Stimulated activated CD4-positive, alpha-beta T cell treated with anti-CD3 and anti-CD28 coated beads, Interleukin-15, amount 100 ng/mL, for 24 hours (primary cell): ENCODE data around the gene LGI2.

Source experiments
- DNase-seq: peaks from one replicate; pipeline ENCODE4 v3.0.0-alpha.2; 2020

Gene LGI2

DNA sequence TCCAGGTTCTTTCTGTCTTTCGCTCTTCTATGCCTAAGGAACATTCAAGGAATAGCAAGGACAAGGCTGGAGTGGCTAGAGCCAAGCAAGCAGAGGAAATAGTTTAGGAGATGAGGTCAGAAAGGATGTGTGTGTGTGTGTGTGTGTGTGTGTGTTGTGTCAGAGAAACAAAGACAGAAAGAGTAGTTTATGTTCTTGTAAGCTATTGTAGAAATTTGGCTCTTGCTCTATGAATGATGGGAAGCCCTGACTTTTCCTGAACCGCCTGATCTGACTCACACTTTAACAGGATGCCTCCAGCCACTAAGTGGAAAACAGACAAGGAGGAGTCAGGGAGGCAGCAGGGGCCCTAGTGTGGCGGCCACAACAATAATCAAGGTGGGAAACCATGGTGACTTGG lies 39.7 kb downstream of the LGI2 start:
- DNase-seq = no peak

DNA sequence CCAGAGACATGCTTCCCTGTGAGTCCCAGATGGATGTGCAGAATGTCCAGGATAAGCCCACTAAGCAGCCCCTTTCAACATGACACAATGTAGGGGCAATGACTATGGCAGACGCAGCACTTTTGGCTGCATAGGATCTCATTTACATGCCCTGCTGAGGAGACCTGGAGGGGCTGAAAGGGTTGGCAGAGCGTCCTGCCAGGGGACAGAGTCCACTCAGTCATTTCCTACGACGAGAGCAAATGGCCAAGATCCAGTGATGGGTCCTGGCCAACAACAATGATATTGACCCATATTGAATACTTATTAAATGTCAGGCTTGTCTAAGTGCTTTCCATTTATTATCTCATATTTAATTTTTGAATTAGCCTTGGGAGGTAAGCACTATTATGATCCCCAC lies 41.4 kb downstream of the LGI2 start:
- no peak for DNase-seq

DNA sequence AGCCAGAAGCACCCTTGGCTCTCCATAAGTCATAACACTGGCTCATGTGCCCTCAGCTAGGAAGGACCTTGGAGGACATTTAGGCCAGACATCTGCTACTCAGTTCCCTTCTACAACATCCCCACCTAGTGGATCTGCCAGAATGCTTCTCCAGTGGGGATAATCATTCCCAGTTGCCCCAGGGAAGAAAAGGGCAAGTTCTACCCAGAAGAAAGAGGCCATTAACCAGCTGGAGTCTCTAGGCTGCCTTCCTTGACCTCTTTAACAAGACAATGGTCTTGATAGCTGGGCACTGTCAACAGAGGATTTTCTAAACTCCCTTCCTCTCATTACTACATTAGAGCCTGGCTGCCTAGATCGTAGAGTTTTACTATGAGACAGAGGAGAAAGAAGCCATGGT lies 42.0 kb downstream of the LGI2 start:
- DNase-seq = no peak

DNA sequence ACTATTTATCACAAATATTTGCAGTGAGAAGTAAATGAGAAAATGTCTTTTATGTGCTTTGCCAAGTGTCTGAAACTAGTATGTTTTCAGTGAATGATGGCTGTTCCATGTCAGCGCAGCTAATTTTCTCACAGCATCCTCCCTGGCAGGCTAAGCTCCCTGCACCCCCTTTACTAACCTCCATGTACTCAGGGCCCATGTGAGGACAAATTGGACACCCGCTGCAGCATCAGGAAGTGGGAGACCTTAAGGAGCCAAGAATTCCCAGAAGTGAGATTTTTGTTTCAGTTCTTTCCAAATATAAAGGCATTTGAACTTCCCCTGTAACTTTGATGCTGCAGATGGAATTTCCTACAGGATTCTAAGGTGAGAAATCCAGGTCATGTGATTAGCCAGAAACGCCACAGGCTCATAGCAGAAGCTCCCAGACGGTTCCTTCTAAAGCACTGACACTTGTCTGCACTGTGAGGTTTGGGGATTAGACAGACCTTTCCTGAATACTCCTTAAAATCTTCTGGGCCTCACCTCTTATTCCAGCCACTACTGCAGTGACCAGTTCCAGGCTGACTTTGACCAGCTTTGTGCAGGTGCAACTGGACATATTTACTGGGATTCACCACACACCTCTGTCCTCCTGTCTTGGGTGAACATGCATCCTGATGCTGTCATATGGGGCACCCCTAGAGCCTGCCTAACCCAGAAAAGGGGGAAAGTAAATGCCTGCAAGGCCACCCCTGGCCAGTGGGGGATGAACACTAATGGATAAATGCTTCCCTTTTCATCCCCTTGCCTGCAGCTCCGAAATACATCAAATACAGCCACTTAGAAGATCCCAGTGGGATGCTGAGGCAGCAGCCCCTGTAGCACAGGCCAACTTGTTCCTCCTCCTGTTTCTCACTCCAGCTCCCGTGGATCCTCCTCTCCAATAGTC lies 45.9 kb downstream of the LGI2 start:
- no peak for DNase-seq

DNA sequence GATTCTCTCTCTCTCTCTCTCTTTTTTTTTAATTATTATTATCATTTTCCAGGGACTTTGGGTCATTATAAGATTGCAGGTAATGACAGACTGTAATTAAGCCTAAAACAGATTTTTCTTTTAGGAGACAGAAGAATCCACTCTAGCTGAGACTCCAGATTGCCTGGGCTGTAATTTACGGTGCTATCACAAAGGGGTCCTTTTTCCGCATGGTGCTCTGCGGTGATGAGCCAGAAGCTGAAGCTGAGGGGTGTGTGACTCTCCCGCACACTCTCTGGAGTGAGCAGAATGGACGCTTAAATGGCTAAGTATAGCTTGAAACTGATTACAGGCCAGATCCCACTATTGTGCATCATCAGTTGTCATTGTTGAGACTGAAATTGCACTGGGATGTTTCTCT lies 50.0 kb downstream of the LGI2 start:
- no peak for DNase-seq

DNA sequence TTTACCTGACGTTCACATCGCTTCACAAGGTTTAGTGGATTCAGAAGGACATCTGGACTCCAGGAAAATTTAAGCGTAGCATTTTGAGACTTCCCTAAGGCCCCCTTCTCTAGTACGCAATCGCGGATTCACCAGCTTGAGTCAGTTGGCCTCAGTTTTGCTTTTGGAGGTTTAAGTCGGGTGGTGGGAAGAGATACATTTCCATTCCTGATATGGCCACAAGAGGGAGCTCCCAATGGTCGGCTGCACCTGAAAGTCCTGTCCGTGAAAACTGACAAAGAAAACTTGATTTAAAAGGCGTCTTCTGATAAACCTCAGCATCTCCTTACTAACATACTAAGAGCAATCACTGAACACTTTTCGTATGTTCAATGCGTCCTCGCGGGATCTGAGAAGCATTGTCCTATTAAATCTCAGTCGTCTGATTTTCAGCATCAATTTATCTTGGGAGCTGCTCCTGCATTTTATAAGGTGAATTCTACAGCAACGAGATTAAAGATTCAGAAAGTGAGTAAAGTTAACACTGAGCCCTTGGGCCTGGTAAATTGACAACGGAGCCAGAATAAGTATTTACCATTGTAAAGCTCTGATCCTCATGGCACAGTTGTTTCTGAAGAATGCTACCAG lies 50.6 kb downstream of the LGI2 start:
- peak; percentile 55 for DNase-seq

DNA sequence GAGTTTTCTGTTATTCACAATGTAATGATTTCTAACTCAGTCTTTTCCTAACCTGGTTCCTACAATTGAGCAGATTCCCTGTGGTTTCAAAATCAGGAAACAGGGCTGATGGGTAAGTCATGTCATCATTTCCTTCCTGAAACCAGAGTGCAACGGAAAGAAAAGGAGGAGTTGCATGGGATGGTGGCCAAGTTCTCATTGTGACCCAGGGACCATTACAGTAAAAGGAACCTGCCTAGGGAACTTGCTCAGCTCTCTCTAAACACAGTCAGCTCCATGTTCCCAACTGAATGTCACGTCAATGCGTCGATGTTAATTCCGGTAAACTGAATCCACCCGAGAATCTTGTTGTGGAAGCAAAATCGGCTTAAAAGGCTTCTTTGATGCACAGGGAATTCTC lies 51.2 kb downstream of the LGI2 start:
- no peak for DNase-seq

DNA sequence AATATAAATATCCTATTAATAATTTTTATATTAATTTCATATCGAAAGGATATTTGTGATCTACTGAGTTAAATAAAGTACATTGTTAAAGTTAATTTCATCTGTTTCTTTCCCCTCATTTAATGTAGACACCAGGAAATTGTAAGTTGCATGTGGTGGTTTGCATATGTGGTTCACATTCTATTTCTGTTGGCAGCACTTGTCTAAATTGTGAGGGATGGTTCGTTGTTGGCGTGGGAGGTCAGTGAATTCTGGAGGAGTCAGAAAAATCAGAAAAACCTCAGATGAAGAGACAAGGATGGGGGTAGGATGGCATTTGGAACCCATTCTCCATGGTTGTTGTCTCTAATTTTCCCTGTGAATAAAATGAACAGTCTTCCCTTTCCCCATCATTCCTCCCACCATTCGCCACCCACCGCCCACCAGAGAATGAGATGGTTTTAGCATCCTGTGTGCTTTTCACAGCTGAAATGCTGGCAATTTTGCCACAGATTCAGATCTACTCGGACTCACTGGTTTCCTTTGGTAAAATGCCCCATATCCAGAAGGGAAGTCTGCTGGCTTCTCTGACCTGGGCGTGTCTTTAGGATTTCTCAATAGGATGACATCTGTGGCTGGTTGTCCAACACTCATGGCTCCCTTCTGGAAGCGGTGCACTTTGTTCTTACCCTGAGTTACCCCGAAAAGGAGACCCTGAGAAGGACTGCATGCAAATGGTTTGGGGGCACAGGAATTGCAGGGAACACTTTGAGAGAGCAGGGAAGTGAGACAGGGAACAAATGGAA lies 52.3 kb downstream of the LGI2 start:
- DNase-seq = no peak

DNA sequence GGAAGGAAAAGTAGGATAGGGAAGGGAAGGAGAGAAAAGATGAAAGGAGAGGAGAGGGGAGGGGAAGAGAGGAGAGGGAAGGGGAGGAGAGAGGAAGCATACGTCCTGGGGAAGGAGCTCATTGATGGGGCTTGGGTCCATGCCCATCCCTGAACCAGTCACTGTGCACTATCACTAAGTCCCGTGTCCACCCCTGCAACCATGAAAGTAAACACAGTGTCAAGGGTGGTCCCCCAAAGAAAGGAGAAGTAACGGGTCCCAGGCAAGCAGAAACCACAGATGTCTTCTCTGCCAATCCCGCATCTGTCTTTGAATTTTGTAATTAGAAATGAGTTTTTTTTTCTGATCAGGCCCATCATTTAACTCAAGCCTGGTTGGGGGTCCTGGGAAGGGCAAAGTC lies 55.2 kb downstream of the LGI2 start:
- DNase-seq = no peak

DNA sequence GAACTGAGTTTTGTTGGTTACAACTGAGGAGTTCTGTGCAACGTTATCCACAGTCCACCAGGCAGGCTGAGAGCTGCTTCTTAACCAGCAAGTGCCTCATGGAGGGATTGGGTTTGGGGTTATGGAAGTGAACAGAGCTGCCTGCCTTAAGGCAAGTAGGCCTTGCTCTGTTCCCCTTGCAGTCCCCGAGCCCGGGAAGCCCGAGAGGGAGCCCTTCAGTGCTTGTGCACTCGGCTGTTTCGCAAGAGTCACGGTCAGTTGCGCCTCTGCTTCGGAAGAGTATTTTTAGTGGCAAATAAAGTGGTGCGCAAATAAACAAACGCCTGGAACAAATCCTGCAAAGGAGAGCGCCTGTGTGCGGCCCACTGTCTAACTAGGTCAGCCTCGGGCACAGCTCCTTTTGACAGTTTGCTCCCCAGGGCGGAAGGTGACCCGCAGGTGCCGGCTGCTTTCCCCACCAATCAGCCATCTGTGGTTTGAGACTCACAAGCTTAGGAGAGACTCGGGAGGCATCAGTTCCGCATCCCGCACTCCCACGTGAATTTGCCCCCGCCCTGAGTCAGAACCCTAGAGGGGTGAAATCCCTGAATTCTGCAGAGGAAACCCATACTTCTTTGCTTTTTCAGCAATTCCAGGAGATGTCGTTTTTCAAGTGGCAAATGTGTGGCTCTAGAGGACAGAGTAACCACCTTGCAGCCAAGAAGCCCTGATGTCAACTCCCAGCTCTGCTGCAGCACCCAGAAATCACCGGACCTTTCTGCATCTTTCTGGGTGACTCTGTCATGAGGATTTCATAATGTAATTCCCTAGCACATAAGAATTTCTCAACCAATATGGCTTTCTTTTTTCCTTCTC lies 56.8 kb downstream of the LGI2 start:
- no peak for DNase-seq

DNA sequence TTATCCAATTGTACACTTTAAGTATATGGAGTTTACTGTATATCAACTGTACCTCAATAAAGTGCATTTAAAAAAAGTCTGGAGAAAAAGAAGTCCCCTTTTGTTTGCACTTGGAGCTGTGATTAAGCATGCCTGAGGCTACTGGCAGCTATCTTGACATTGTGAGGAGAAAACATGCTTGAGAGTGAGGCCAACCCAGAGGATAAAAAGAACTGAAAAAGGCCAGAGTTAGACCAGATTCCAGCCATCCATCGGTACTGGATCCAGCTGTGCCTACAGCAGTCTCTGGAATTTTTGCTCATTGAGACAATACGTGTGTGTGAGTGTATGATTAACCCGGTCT lies 57.4 kb downstream of the LGI2 start:
- no peak for DNase-seq

DNA sequence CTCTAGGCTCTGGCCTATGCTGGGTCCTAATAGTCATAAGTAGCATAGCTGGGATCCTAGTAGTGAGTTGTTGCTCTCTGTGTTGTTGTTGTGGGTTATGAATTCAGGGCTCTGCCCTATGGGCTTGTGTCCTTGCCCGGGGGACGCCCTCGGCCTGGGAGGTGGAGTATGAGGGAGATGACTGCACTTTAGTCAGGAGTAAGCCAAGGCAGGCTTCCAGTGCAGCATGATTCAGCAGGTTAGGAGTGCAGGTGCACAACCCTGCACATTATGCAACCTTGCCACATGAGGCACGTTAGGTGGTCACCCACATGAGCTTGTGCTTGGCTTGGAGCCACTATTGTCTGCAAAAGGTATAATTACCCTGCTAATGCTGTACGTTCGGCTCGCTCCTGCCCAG lies 59.6 kb downstream of the LGI2 start:
- no peak for DNase-seq

DNA sequence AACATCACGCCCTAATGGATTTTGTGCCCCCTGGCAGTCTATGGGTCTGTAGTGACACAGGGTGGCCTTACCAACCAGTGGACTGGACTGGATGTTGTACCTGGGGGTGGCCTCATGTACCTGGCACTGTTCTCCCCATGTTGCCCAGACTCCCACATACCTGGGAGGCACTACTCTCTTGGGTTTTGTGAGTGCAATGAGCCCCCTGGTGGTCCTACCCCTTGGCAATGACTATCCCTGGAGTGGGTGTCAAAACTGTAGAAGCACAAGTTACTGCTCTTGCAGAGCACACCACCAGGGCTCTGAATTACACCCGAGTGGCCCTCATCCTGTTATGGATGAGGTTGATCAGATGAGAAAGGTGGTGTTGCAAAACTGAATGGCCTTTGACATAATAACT lies 60.1 kb downstream of the LGI2 start:
- DNase-seq = no peak

DNA sequence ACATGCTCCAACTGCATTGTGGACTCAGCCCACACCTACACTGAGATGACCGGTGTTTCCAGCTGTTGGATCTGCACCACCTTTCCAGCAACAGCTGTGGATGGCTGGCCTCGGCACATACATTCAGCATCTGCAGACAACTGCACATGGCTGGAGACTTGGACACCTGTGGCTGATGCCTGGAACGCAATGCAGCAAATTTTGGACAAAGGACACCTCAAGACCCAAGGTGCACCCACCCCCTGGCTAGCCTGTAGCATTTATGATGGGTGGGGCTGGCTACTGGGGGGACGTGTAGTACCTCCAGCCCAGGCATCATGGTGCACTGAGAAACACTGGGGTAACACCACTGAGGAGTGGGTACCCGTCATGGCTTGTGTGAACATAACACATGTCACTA lies 60.6 kb downstream of the LGI2 start:
- DNase-seq = no peak

DNA sequence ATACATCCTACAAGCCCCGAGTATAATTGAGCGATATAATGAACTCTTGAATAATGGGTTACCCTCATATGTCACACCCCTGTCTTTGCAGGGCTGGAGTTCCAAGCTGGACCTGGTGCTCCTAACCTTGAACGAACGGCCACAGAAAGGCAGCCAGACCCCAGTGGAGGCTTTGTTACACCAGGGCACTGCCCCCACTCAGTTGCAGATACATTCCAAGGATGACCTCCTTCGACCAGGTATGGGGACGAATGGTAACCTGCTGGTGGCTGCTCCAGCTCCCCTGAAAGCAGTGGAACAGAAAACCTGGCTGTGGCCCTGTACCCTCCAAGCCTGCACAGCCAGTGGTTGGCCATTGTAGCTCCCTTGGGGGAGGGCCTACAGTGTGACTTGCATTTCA lies 61.3 kb downstream of the LGI2 start:
- no peak for DNase-seq

DNA sequence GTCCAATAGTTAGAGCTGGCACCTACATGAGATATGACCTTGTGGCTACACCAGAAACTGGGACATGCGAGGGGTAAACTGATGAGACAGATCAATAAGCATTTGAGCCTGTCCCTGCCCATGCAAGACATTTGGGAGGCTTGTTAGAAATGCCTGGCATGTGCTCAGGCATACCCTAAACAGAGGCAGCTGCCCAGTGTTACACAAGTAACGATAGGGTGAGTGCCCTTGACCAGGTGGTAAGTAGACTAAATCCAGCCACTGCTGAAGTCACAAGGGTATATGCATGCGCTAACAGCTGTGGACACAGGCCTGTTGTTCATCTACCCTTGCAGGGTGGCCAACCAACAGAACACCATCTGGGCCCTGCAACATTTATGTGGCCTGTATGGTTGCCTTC lies 61.8 kb downstream of the LGI2 start:
- DNase-seq = no peak

DNA sequence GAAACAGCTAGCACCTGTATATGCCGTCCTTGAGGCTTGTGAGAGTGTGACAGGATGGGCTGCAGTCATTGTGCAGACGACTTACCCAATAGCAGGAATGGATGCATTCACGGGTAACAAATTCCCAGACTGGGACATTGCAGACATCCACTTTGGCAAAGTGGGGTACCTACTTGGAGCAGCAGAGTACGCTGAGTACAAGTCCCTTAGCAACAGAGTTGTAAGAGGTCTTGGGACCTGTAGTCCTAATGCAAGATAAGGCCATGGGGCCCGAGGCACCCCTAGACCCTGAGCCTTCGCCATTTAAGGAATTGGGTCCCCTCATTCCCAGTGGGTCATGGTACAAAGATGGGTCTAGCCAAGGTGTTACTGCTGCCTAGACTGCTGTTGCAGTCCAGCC lies 62.5 kb downstream of the LGI2 start:
- no peak for DNase-seq

DNA sequence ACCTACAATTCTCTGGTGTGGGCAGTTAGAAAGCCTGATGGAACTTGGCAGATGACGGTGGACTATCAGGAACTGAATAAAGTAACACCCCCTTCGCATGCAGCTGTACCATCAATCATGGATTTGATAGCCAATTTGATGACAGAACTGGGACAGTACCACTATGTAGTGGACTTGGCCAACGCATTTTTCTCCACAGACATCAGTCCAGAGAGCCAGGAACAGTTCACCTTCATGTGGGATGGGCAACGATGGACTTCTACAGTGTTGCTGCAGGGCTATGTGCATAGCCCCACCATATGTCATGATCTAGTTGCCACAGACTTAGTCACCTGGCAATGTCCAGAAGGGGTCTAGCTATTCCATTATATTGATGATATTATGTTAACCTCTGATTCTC lies 63.4 kb downstream of the LGI2 start:
- DNase-seq = no peak

DNA sequence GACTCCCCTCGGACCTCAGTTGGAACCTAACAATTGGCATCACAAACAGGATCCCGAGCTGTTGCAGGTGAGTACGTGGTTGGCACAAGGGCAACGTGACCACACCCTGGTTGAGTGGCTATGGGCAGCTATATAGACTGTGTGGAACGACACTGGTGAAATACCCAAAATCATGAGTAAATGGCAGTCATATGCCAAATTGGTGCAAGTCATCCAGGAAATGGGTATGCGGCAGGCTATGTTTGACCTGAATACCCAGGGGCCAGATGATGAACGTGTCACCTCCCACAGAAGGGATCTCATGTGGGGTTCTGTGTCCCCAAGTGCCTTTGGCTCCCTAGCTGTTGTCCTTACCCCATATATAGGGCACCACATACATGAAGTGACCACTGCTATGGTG lies 64.7 kb downstream of the LGI2 start:
- no peak for DNase-seq

DNA sequence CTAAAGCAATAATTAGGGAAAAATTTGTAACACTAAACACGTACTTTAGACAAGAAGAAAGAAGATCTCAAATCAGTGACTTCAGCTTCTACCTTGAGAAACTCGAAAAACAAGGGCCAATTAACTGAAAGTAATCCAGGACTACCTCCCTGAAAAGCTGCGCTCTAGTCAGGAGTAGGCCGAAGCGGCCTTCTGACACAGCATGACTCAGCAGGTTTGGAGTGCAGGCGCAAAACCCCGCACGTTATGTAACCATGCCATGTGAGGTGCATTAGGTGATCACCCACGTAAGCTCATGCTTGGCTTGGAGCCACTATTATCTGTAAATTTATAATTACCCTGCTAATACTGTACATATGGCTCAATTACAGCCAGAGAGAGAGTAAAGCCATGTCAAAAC lies 65.1 kb downstream of the LGI2 start:
- DNase-seq = peak; percentile 4

DNA sequence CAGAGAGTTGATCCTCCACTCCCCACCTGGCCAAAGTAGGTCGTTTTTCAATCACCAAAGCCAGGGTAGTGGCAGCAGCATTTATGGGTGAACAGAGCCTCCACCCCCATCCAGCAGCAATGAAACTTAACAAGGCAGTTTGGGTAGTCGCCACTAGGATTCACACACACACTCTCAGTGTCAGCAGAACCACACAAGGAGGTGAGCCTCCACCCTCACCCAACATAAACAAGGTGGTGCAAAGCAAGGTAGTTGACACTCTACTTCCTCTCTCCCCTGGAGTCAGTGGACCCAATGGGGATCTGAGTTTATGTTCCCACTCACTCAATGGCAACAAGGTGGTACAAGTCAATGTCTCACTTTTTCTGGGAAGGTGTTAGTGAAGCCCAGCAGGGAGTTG lies 67.5 kb downstream of the LGI2 start:
- no peak for DNase-seq

DNA sequence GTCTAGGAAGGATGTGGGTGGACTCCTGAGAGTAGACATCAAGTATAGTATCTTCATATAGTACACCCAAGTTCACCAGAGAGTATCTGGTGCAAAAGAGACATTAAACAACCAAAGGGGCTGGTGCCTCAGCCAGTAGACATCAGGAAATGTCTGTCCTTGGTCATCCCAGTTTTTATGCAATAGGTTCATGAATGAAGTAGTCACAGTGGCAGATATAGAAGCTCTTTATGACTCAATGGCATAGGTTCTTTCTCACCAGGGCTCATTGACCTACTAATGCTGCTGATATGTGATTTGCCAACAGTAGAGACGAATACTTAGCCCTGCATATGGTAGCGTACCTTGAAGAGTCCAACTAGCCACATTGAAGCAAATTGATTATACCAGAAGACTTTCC lies 72.9 kb downstream of the LGI2 start:
- no peak for DNase-seq

DNA sequence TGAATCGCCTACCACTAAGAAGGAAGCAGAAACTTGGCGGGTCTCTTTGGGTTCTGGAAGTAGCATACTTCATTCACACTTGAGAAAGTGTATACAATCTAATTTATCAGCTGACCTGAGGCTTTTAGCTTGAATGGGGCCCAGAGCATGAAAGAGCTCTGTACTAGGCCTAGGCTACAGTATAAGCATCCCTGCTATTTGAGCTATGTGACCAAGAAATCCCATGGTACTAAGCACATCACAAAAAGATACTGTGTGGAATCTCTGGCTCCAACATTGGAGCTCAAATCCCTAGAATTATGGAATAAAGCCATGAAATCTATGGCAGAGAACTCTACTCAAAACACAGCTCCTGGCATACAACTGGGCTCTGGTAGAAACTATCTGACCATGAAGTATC lies 74.0 kb downstream of the LGI2 start:
- no peak for DNase-seq
